Measurements from ENCODE around the gene PDIK1L. TPM values are rescaled to one million over a fixed set of nuclear protein-coding genes. Genes with fewer than 3 reads are reported as not detected.
A peak's percentile ranks its signal among the peaks of the same experiment; 100 is the strongest.

Gene PDIK1L
- polyA plus RNA-seq, 3 donors, result 1.2 to 2.5 (median 2.3) TPM

DNA sequence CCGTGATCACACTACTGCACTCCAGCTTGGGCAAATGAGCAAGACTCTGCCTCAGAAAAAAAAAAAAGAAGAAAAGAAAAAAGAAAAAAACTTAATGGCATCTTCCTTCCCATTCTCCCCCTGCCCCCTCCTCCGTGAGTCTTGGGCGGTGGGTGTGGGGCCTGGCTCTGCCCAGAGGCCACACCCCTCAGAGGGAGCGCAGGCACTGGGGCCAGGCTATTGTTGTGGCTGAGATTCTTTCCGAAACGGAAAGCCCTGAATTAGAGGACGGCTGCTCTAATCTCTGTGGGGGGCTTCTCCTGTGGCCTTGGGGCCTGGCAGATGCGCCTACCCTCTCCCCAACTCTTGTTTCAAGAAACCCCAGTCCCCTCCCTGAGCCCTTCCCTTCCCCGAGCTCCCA, 43.1 kb downstream of the PDIK1L start:
- Mint-ChIP-seq H3K27ac (peak overlapping the region in 2 of 7 donors; percentile 21 to 75), H3K4me3 (peak overlapping the region in 1 of 2 donors; percentile 79), H3K36me3 (no peaks in the 10 kb centered on the region), H3K27me3 (ENCODE audit: low read depth in 3 of 3) (peaks cover 42 to 58% (median 52%) of the 10 kb centered on the region in 3 donors), H3K4me1 (peaks cover 35% of the 10 kb centered on the region), H3K9me3 (peaks cover 0 to 3% (median 0%) of the 10 kb centered on the region in 7 donors)
- intact Hi-C loops (cut with micrococcal nuclease), result no loop called here
- no peak overlapping the region for H3K4me3 ChIP-seq (replicated peaks in 1 of 3; ENCODE audit: low read depth in 2 of 3, low read length in 3 of 3)
- no peak overlapping the region for H3K4me2 ChIP-seq (replicated peaks; ENCODE audit: extremely low read depth, low read length, poor library complexity, severe bottlenecking)
- peaks cover 24 to 36% of the 10 kb centered on the region in 2 donors for H3K4me1 ChIP-seq (ENCODE audit: control insufficient read depth in 1 of 2, insufficient read depth in 2 of 2, low read length in 2 of 2)
- H3K79me2 ChIP-seq (ENCODE audit: insufficient read depth, low read length), result no peaks in the 10 kb centered on the region
- TF ChIP-seq, protein P1, sequence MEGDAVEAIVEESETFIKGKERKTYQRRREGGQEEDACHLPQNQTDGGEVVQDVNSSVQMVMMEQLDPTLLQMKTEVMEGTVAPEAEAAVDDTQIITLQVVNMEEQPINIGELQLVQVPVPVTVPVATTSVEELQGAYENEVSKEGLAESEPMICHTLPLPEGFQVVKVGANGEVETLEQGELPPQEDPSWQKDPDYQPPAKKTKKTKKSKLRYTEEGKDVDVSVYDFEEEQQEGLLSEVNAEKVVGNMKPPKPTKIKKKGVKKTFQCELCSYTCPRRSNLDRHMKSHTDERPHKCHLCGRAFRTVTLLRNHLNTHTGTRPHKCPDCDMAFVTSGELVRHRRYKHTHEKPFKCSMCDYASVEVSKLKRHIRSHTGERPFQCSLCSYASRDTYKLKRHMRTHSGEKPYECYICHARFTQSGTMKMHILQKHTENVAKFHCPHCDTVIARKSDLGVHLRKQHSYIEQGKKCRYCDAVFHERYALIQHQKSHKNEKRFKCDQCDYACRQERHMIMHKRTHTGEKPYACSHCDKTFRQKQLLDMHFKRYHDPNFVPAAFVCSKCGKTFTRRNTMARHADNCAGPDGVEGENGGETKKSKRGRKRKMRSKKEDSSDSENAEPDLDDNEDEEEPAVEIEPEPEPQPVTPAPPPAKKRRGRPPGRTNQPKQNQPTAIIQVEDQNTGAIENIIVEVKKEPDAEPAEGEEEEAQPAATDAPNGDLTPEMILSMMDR (IDR thresholded peaks at IDR 0.05), result no peak
- no peaks in the 10 kb centered on the region for H3K9me3 ChIP-seq (replicated peaks in 1 of 2; ENCODE audit: control insufficient read depth in 1 of 2, insufficient read depth in 1 of 2, low read length in 2 of 2)
- H2AFZ ChIP-seq (ENCODE audit: insufficient read depth, low read depth, low read length, poor library complexity, severe bottlenecking), result no peak overlapping the region
- DNase-seq, result no peak
- peaks cover 5 to 30% of the 10 kb centered on the region in 2 donors for H3K27me3 ChIP-seq (ENCODE audit: control insufficient read depth in 2 of 2, insufficient read depth in 2 of 2, low read length in 2 of 2)
- no peak overlapping the region for H3K9ac ChIP-seq (ENCODE audit: insufficient read depth, low read length, poor library complexity, severe bottlenecking)
- WGBS (ENCODE audit: insufficient coverage), result 83% methylated on average over 3 of the region's 9 CpGs
- no peak overlapping the region for H3K27ac ChIP-seq (ENCODE audit: low read depth in 1 of 2, low read length in 2 of 2)
- H4K20me1 ChIP-seq (ENCODE audit: insufficient read depth, low read length), result no peaks in the 10 kb centered on the region
- H3K36me3 ChIP-seq (replicated peaks in 1 of 2; ENCODE audit: control insufficient read depth in 1 of 2, insufficient read depth in 2 of 2, low read length in 2 of 2), result no peaks in the 10 kb centered on the region

DNA sequence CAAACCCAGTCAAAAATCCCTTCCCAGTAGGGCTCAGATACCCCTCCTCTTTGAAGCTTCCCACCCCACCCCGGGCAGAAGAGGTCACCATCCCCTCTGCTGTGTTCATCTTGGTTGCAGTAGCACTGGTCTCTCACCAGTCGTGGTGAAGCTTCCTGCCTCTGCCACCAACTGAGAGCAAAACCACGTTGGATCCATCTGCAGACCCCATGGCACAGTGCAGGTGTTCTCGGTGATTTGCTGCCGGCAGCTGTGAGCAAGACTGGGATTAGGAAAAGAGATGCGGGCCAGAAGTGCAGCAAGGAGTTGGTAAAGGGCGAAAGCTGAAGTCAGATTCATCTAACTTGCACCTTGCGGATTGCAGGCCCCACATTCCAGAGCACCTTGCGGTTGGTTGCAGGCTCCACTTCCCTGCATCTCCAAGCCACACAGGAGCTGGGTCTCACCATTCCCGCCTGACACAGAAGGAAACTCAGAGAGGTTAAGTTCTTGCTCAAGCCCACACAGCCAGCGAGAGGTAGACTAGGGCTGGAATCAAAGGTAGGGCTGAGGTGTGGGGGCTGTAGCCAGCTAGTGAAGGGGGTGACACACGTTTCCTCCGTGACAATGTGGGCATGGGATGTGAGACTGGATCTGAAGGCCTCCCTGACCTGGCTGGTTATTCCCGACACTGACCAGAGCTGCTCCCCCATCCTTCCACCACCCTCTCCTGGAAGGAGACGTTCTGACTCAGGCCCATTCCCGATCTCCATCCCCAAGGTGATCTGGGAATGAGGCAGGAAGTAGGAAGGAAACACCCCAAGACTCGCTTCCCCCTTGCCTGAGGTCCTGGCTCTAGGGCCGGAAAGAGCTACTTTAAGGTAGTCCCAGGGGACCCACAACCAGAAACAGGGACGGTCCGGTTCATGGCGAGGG, 44.0 kb downstream of the PDIK1L start:
- H3K36me3 ChIP-seq (replicated peaks in 1 of 2; ENCODE audit: control insufficient read depth in 1 of 2, insufficient read depth in 2 of 2, low read length in 2 of 2), result no peaks in the 10 kb centered on the region
- TF ChIP-seq, protein P1 (IDR thresholded peaks at IDR 0.05), result no peak
- DNase-seq, result no peak
- no peak overlapping the region for H3K4me2 ChIP-seq (replicated peaks; ENCODE audit: extremely low read depth, low read length, poor library complexity, severe bottlenecking)
- no peak overlapping the region for H3K27ac ChIP-seq (ENCODE audit: low read depth in 1 of 2, low read length in 2 of 2)
- intact Hi-C loops (cut with micrococcal nuclease), result no loop called here
- H3K9ac ChIP-seq (ENCODE audit: insufficient read depth, low read length, poor library complexity, severe bottlenecking), result no peak overlapping the region
- WGBS (ENCODE audit: insufficient coverage), result 58% methylated on average over 17 of the region's 21 CpGs
- H3K27me3 ChIP-seq (ENCODE audit: control insufficient read depth in 2 of 2, insufficient read depth in 2 of 2, low read length in 2 of 2), result peaks cover 5 to 36% of the 10 kb centered on the region in 2 donors
- H3K9me3 Mint-ChIP-seq, result peaks cover 0 to 3% (median 0%) of the 10 kb centered on the region in 7 donors
- no peaks in the 10 kb centered on the region for H3K36me3 Mint-ChIP-seq
- H3K4me1 Mint-ChIP-seq, result peaks cover 35% of the 10 kb centered on the region
- peak overlapping the region in 1 of 2 donors; percentile 79 for H3K4me3 Mint-ChIP-seq
- H3K27ac Mint-ChIP-seq, result peak overlapping the region in 2 of 7 donors; percentile 63 to 75
- no peaks in the 10 kb centered on the region for H4K20me1 ChIP-seq (ENCODE audit: insufficient read depth, low read length)
- no peaks in the 10 kb centered on the region for H3K79me2 ChIP-seq (ENCODE audit: insufficient read depth, low read length)
- H2AFZ ChIP-seq (ENCODE audit: insufficient read depth, low read depth, low read length, poor library complexity, severe bottlenecking), result no peak overlapping the region
- H3K4me1 ChIP-seq (ENCODE audit: control insufficient read depth in 1 of 2, insufficient read depth in 2 of 2, low read length in 2 of 2), result peaks cover 24 to 36% of the 10 kb centered on the region in 2 donors
- H3K9me3 ChIP-seq (replicated peaks in 1 of 2; ENCODE audit: control insufficient read depth in 1 of 2, insufficient read depth in 1 of 2, low read length in 2 of 2), result no peaks in the 10 kb centered on the region
- H3K4me3 ChIP-seq (replicated peaks in 1 of 3; ENCODE audit: low read depth in 2 of 3, low read length in 3 of 3), result no peak overlapping the region
- H3K27me3 Mint-ChIP-seq (ENCODE audit: low read depth in 3 of 3), result peaks cover 43 to 62% (median 57%) of the 10 kb centered on the region in 3 donors

All from CD14-positive monocyte (primary cell).